ENCODE measurements around the gene EXOC4.

The EXOC4 gene

DNA sequence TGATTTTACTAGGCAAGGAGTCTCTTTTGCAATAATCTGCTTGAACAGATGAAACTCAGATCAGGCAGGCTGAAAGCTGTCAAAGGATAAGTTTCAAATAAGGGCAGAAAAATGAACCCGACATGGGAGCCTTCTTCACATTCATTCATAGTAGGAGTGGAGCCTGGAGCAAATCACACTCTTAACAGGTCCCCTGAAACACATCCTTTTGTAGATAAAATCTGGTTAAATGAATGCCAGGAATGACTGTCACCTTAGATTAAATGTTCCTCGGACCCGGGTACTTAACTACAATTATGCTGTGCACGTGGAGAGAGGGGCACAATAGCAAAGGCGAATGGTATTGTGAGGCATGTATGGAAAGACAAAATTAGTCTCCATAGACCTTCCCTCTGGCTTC is 529.6 kb downstream of the EXOC4 start:
- DNase-seq (ENCODE audit: low spot score) = no peak
- Histone ChIP-seq H2AFZ (ENCODE audit: low read length) (no peak overlapping the region), H3K9ac (ENCODE audit: low read depth, low read length, poor library complexity) (no peak overlapping the region), H2BK120ac (ENCODE audit: low read depth, low read length) (no peak overlapping the region), H3K36me3 (replicated peaks in 1 of 2; ENCODE audit: control insufficient read depth in 2 of 2, insufficient read depth in 2 of 2, low read length in 2 of 2) (no peaks in the 10 kb centered on the region), H2AK5ac (ENCODE audit: low read depth, low read length) (no peak overlapping the region), H3K23ac (ENCODE audit: low read depth, low read length, poor library complexity) (no peak overlapping the region), H3K18ac (ENCODE audit: low read length) (no peak overlapping the region), H3K14ac (ENCODE audit: low read length) (no peak overlapping the region), H3K4me1 (ENCODE audit: control insufficient read depth in 2 of 2, insufficient read depth in 1 of 2, low read depth in 1 of 2, low read length in 2 of 2) (peaks cover 0 to 8% of the 10 kb centered on the region in 2 donors), H3K9me3 (replicated peaks in 1 of 2; ENCODE audit: control insufficient read depth in 2 of 2, insufficient read depth in 1 of 2, low read depth in 1 of 2, low read length in 2 of 2) (peaks cover 0 to 2% of the 10 kb centered on the region in 2 donors), H4K8ac (ENCODE audit: low read depth, low read length) (no peak overlapping the region), H4K91ac (ENCODE audit: low read depth, low read length, poor library complexity) (no peak overlapping the region), H3K27ac (replicated peaks; ENCODE audit: low read length) (no peak overlapping the region), H2BK5ac (ENCODE audit: low read length) (no peak overlapping the region), H3K4ac (ENCODE audit: low read length) (no peak overlapping the region), H3K79me1 (ENCODE audit: low read depth, low read length) (no peaks in the 10 kb centered on the region), H3K4me3 (ENCODE audit: low read length in 2 of 2) (no peak overlapping the region), H2BK12ac (ENCODE audit: low read length) (no peak overlapping the region), H3K27me3 (ENCODE audit: control insufficient read depth in 3 of 3, insufficient read depth in 3 of 3, low read depth in 1 of 3, low read length in 3 of 3) (no peaks in the 10 kb centered on the region), H2BK15ac (ENCODE audit: low read length) (no peak overlapping the region), H3K4me2 (ENCODE audit: insufficient read depth, low read length, poor library complexity, severe bottlenecking) (no peak overlapping the region)
- WGBS, 2 donors (ENCODE audit: extremely low coverage in 2 of 2, insufficient read length in 2 of 2, insufficient replicate concordance in 1 of 2) = no CpG with 5 or more reads among the region's 5 CpGs

DNA sequence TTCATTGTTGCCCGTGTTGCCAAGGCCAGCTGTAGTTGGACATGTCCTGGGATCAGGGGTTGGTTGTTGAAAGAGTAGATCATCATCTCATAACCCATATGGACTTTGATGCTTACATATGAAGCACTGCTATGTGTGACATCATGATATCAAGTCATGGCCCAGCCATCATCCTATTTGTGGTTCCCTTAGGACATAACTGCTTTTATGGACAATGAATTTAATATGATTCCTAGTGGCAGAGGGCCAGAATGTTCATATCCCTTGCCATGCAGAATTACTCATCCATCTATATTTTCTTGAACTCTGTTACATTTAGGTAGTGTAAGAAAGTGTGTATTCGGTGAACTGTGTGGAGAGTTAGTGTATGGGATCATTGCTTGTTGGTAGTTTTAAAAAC is 530.4 kb downstream of the EXOC4 start:
- H2BK5ac ChIP-seq (ENCODE audit: low read length) = no peak overlapping the region
- no peaks in the 10 kb centered on the region for H3K79me1 ChIP-seq (ENCODE audit: low read depth, low read length)

DNA sequence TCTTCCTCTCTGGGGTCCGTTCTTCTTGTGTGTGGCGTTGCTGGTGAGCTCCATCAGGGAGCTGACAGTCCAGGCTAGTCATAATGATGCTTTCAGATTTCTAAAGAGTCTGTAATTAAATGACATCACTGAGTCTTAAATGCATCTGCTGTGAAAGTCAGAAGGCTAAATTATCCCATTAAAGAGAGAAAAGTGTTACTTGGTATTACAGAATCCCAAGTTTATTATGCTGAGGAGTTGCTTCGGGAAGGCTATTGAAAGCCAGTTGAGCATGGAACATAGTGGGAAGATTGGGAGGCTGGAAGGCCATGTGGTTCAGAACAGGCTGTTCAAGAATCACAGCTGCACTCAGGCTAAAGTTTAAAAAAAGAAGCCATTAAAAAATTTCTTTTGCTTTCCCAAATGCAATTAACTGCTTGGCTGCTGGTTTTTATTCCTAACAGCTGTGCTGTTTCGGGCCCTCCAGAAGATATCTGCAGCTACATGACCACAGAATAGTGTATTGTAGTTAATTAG is 531.7 kb downstream of the EXOC4 start:
- Histone ChIP-seq H3K79me1 (ENCODE audit: low read depth, low read length) (no peaks in the 10 kb centered on the region), H3K4me1 (ENCODE audit: control insufficient read depth in 2 of 2, insufficient read depth in 1 of 2, low read depth in 1 of 2, low read length in 2 of 2) (peaks cover 0 to 8% of the 10 kb centered on the region in 2 donors), H4K91ac (ENCODE audit: low read depth, low read length, poor library complexity) (no peak overlapping the region), H4K8ac (ENCODE audit: low read depth, low read length) (no peak overlapping the region), H3K27ac (replicated peaks; ENCODE audit: low read length) (no peak overlapping the region), H3K9ac (ENCODE audit: low read depth, low read length, poor library complexity) (no peak overlapping the region), H2BK120ac (ENCODE audit: low read depth, low read length) (no peak overlapping the region), H3K23ac (ENCODE audit: low read depth, low read length, poor library complexity) (no peak overlapping the region), H3K14ac (ENCODE audit: low read length) (no peak overlapping the region), H3K18ac (ENCODE audit: low read length) (no peak overlapping the region), H2BK12ac (ENCODE audit: low read length) (no peak overlapping the region), H3K4me3 (ENCODE audit: low read length in 2 of 2) (no peak overlapping the region), H2AK5ac (ENCODE audit: low read depth, low read length) (no peak overlapping the region), H3K4me2 (ENCODE audit: insufficient read depth, low read length, poor library complexity, severe bottlenecking) (no peak overlapping the region), H3K4ac (ENCODE audit: low read length) (no peak overlapping the region), H3K9me3 (replicated peaks in 1 of 2; ENCODE audit: control insufficient read depth in 2 of 2, insufficient read depth in 1 of 2, low read depth in 1 of 2, low read length in 2 of 2) (peaks cover 0 to 2% of the 10 kb centered on the region in 2 donors), H2BK5ac (ENCODE audit: low read length) (no peak overlapping the region), H2AFZ (ENCODE audit: low read length) (no peak overlapping the region), H3K36me3 (replicated peaks in 1 of 2; ENCODE audit: control insufficient read depth in 2 of 2, insufficient read depth in 2 of 2, low read length in 2 of 2) (no peaks in the 10 kb centered on the region), H2BK15ac (ENCODE audit: low read length) (no peak overlapping the region), H3K27me3 (ENCODE audit: control insufficient read depth in 3 of 3, insufficient read depth in 3 of 3, low read depth in 1 of 3, low read length in 3 of 3) (no peaks in the 10 kb centered on the region)
- WGBS, 2 donors (ENCODE audit: extremely low coverage in 2 of 2, insufficient read length in 2 of 2, insufficient replicate concordance in 1 of 2) = no CpG with 5 or more reads among the region's 4 CpGs
- no peak for DNase-seq (ENCODE audit: low spot score)

More for the DNA sequence above, 530.4 kb downstream of the EXOC4 start:
- H3K9me3 ChIP-seq (replicated peaks in 1 of 2; ENCODE audit: control insufficient read depth in 2 of 2, insufficient read depth in 1 of 2, low read depth in 1 of 2, low read length in 2 of 2) = peaks cover 0 to 2% of the 10 kb centered on the region in 2 donors
- no peak overlapping the region for H2AK5ac ChIP-seq (ENCODE audit: low read depth, low read length)
- H3K23ac ChIP-seq (ENCODE audit: low read depth, low read length, poor library complexity) = no peak overlapping the region
- DNase-seq (ENCODE audit: low spot score) = no peak
- H3K36me3 ChIP-seq (replicated peaks in 1 of 2; ENCODE audit: control insufficient read depth in 2 of 2, insufficient read depth in 2 of 2, low read length in 2 of 2) = no peaks in the 10 kb centered on the region
- H2BK12ac ChIP-seq (ENCODE audit: low read length) = no peak overlapping the region
- no peak overlapping the region for H3K18ac ChIP-seq (ENCODE audit: low read length)
- H2BK120ac ChIP-seq (ENCODE audit: low read depth, low read length) = no peak overlapping the region
- H3K9ac ChIP-seq (ENCODE audit: low read depth, low read length, poor library complexity) = no peak overlapping the region
- no peak overlapping the region for H3K4me3 ChIP-seq (ENCODE audit: low read length in 2 of 2)
- no peak overlapping the region for H2AFZ ChIP-seq (ENCODE audit: low read length)
- no peak overlapping the region for H2BK15ac ChIP-seq (ENCODE audit: low read length)
- H3K27ac ChIP-seq (replicated peaks; ENCODE audit: low read length) = no peak overlapping the region
- H4K8ac ChIP-seq (ENCODE audit: low read depth, low read length) = no peak overlapping the region
- WGBS, 2 donors (ENCODE audit: extremely low coverage in 2 of 2, insufficient read length in 2 of 2, insufficient replicate concordance in 1 of 2) = no CpG with 5 or more reads among the region's 2 CpGs
- H3K14ac ChIP-seq (ENCODE audit: low read length) = no peak overlapping the region
- H3K27me3 ChIP-seq (ENCODE audit: control insufficient read depth in 3 of 3, insufficient read depth in 3 of 3, low read depth in 1 of 3, low read length in 3 of 3) = no peaks in the 10 kb centered on the region
- no peak overlapping the region for H3K4ac ChIP-seq (ENCODE audit: low read length)
- peaks cover 0 to 8% of the 10 kb centered on the region in 2 donors for H3K4me1 ChIP-seq (ENCODE audit: control insufficient read depth in 2 of 2, insufficient read depth in 1 of 2, low read depth in 1 of 2, low read length in 2 of 2)
- H4K91ac ChIP-seq (ENCODE audit: low read depth, low read length, poor library complexity) = no peak overlapping the region
- no peak overlapping the region for H3K4me2 ChIP-seq (ENCODE audit: insufficient read depth, low read length, poor library complexity, severe bottlenecking)

- H3K4me2 ChIP-seq (ENCODE audit: insufficient read depth, low read length, poor library complexity, severe bottlenecking) = no peak overlapping the region
- H2BK5ac ChIP-seq (ENCODE audit: low read length) = no peak overlapping the region
- WGBS, 2 donors (ENCODE audit: extremely low coverage in 2 of 2, insufficient read length in 2 of 2, insufficient replicate concordance in 1 of 2) = no CpG with 5 or more reads among the region's 3 CpGs
- no peak for DNase-seq (ENCODE audit: low spot score)
- no peak overlapping the region for H4K8ac ChIP-seq (ENCODE audit: low read depth, low read length)
- no peak overlapping the region for H3K18ac ChIP-seq (ENCODE audit: low read length)
- no peak overlapping the region for H3K4me3 ChIP-seq (ENCODE audit: low read length in 2 of 2)
- H3K9ac ChIP-seq (ENCODE audit: low read depth, low read length, poor library complexity) = no peak overlapping the region
- H3K9me3 ChIP-seq (replicated peaks in 1 of 2; ENCODE audit: control insufficient read depth in 2 of 2, insufficient read depth in 1 of 2, low read depth in 1 of 2, low read length in 2 of 2) = peaks cover 0 to 2% of the 10 kb centered on the region in 2 donors
- no peak overlapping the region for H2AK5ac ChIP-seq (ENCODE audit: low read depth, low read length)
- H3K4me1 ChIP-seq (ENCODE audit: control insufficient read depth in 2 of 2, insufficient read depth in 1 of 2, low read depth in 1 of 2, low read length in 2 of 2) = peaks cover 3 to 6% of the 10 kb centered on the region in 2 donors
- H2BK15ac ChIP-seq (ENCODE audit: low read length) = no peak overlapping the region
- H2BK120ac ChIP-seq (ENCODE audit: low read depth, low read length) = no peak overlapping the region
- no peak overlapping the region for H2AFZ ChIP-seq (ENCODE audit: low read length)
- no peaks in the 10 kb centered on the region for H3K36me3 ChIP-seq (replicated peaks in 1 of 2; ENCODE audit: control insufficient read depth in 2 of 2, insufficient read depth in 2 of 2, low read length in 2 of 2)
- H2BK12ac ChIP-seq (ENCODE audit: low read length) = no peak overlapping the region
- no peak overlapping the region for H3K23ac ChIP-seq (ENCODE audit: low read depth, low read length, poor library complexity)
- H3K4ac ChIP-seq (ENCODE audit: low read length) = no peak overlapping the region
- no peak overlapping the region for H3K27ac ChIP-seq (replicated peaks; ENCODE audit: low read length)
- H3K27me3 ChIP-seq (ENCODE audit: control insufficient read depth in 3 of 3, insufficient read depth in 3 of 3, low read depth in 1 of 3, low read length in 3 of 3) = no peaks in the 10 kb centered on the region
- H4K91ac ChIP-seq (ENCODE audit: low read depth, low read length, poor library complexity) = no peak overlapping the region
- H3K14ac ChIP-seq (ENCODE audit: low read length) = no peak overlapping the region
- no peaks in the 10 kb centered on the region for H3K79me1 ChIP-seq (ENCODE audit: low read depth, low read length)
These were observed 533.6 kb downstream of the EXOC4 start for GRCh38 chr7:133786401-133786937.
